Measurements from ENCODE around the gene LRMDA. TPM values are rescaled to one million over a fixed set of nuclear protein-coding genes. Genes with fewer than 3 reads are reported as not detected.

LRMDA gene
- total RNA-seq, 1 donor from 2014 or later = 18.7 TPM

DNA sequence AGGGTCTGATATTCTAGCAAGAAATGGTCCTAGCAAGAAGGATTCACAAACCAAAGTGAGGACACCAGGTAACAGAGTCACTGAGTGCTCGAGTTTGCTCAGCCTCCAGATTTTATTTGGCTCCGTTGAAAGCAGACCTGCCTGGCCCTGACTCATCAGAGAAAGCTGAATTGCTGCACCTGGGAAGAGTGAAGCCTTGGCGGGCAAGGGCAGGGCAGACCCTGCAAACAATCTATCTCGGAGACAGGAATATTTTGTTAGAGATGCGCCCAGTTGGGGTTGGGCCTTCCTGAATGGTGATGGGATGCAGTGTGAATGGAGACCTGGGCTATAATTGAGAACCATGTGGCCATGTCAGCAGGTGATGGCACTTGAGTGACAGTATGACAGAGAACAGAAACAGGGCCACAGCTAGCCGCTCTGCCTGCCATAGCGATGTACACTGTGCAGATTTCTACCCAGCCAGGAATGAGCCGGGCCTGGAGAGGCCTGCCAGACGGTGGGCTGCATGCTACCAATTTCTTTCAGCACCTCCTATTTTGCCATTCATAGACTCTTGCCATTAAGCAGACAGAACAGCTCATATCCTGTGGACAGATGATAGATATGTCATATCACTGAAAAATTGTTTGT lies 744.2 kb downstream of the LRMDA start:
- no peaks in the 10 kb centered on the region for H3K27me3 ChIP-seq (ENCODE audit: control insufficient read depth, insufficient read depth, low read length)
- no peak for DNase-seq (ENCODE audit: low read depth)
- H3K4me3 ChIP-seq (ENCODE audit: low read depth, low read length) = no peak overlapping the region
- TF ChIP-seq, protein P1, sequence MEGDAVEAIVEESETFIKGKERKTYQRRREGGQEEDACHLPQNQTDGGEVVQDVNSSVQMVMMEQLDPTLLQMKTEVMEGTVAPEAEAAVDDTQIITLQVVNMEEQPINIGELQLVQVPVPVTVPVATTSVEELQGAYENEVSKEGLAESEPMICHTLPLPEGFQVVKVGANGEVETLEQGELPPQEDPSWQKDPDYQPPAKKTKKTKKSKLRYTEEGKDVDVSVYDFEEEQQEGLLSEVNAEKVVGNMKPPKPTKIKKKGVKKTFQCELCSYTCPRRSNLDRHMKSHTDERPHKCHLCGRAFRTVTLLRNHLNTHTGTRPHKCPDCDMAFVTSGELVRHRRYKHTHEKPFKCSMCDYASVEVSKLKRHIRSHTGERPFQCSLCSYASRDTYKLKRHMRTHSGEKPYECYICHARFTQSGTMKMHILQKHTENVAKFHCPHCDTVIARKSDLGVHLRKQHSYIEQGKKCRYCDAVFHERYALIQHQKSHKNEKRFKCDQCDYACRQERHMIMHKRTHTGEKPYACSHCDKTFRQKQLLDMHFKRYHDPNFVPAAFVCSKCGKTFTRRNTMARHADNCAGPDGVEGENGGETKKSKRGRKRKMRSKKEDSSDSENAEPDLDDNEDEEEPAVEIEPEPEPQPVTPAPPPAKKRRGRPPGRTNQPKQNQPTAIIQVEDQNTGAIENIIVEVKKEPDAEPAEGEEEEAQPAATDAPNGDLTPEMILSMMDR (IDR thresholded peaks at IDR 0.05; ENCODE audit: insufficient read depth, low read length, poor library complexity, severe bottlenecking) = no peak
- no peaks in the 10 kb centered on the region for H3K36me3 ChIP-seq (ENCODE audit: control insufficient read depth, insufficient read depth, low read length)

DNA sequence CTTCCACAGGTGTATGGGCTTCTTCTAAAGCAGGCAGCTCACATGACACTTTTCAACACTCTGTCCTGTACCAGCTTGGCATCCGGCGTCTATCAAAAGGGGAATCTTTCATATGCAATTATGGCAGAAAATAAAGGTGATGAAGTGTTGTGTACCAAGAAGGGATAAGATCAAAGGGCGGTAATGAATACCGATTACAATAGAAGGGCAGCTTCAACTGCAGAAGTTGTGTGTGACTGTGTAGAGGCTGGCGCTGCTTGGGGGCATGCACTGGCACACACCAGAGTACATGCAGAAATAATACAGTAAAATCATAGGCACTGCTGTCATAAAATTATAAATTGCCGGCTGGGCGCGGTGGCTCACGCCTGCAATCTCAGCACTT lies 744.7 kb downstream of the LRMDA start:
- H3K36me3 ChIP-seq (ENCODE audit: control insufficient read depth, insufficient read depth, low read length) = no peaks in the 10 kb centered on the region
- no peak for DNase-seq (ENCODE audit: low read depth)
- TF ChIP-seq, protein P1 (IDR thresholded peaks at IDR 0.05; ENCODE audit: insufficient read depth, low read length, poor library complexity, severe bottlenecking) = no peak
- no peaks in the 10 kb centered on the region for H3K27me3 ChIP-seq (ENCODE audit: control insufficient read depth, insufficient read depth, low read length)
- H3K4me3 ChIP-seq (ENCODE audit: low read depth, low read length) = no peak overlapping the region

DNA sequence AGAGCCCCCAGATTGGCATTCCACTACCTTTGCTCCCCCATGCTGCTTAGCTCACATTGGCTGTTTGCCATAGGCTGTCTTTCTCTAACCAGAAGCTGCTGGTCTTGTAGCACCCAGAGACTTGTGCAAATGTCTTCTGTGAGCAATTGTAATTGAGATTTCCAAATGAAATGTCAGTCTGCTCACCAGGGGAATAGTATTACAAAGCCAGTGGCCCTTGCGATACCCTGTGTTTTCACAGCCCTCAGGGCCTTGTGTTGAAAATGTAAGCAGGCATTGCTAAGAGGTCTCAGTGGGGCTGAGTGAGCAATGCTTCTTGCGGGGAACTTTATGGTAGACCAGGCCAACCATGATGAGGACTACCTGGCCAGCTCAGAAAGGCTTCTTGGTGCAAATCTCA lies 746.5 kb downstream of the LRMDA start:
- TF ChIP-seq, protein P1 (IDR thresholded peaks at IDR 0.05; ENCODE audit: insufficient read depth, low read length, poor library complexity, severe bottlenecking) = no peak
- DNase-seq (ENCODE audit: low read depth) = no peak
- H3K4me3 ChIP-seq (ENCODE audit: low read depth, low read length) = no peak overlapping the region
- H3K27me3 ChIP-seq (ENCODE audit: control insufficient read depth, insufficient read depth, low read length) = no peaks in the 10 kb centered on the region
- H3K36me3 ChIP-seq (ENCODE audit: control insufficient read depth, insufficient read depth, low read length) = no peaks in the 10 kb centered on the region

DNA sequence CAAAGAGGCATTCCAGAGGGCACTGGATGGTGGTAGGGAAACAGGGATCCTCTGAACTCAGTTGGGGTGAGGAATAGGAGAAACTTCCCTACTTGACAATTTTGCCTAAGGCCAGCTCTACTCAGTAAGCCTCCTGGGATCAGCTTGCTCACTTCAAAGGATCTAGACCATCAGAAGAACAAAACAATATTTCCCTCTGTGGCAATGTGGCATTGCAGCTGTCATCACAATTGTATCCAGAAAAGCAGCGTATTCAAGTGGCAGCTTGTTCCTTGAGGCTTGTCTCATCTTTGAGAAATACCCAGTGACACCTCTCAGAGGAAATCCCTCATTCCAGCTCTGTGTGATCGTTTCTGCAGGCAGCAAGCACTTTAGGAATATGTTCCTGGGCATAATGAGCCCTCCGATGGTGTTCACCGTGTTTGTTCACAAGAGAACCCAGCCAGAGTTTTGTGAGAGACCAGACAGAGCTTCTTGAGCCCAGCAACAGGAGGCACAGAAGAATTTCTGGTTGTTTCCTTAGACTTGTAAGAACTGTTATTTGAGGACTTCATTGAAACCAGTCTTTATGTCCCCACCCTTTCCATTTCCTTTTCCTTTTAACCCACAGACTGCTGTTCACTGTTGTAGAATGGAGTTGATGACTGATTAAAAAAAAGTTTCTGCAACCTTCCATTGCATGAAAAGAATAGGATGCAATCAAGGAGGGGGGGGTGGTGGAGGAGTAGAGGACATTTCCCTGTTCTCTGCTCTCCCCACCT lies 747.3 kb downstream of the LRMDA start:
- TF ChIP-seq, protein P1 (IDR thresholded peaks at IDR 0.05; ENCODE audit: insufficient read depth, low read length, poor library complexity, severe bottlenecking) = no peak
- Histone ChIP-seq H3K27me3 (ENCODE audit: control insufficient read depth, insufficient read depth, low read length) (no peaks in the 10 kb centered on the region), H3K36me3 (ENCODE audit: control insufficient read depth, insufficient read depth, low read length) (no peaks in the 10 kb centered on the region), H3K4me3 (ENCODE audit: low read depth, low read length) (no peak overlapping the region)
- DNase-seq (ENCODE audit: low read depth) = no peak

DNA sequence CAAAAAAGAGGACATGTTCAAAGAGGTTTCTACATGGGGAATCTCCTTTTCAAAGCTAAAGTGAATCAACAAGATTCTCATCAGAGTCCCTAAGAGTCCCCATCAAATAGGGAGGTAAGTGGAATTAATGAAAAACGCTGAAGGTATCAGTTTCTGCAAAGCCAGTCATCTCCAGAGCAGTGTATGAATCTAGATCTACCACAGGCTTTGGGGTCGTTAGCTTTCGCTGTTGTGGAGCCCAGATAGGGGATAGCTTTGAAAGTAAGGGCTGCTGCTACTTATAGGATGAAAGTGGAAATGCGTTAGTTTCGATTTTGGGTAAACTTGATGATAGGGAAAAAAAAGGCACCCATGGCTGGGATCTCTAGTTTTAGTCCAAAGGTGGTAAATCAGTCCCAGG lies 748.4 kb downstream of the LRMDA start:
- H3K36me3 ChIP-seq (ENCODE audit: control insufficient read depth, insufficient read depth, low read length) = no peaks in the 10 kb centered on the region
- TF ChIP-seq, protein P1 (IDR thresholded peaks at IDR 0.05; ENCODE audit: insufficient read depth, low read length, poor library complexity, severe bottlenecking) = no peak
- H3K27me3 ChIP-seq (ENCODE audit: control insufficient read depth, insufficient read depth, low read length) = no peaks in the 10 kb centered on the region
- DNase-seq (ENCODE audit: low read depth) = no peak
- H3K4me3 ChIP-seq (ENCODE audit: low read depth, low read length) = no peak overlapping the region
